Measurements from ENCODE around the gene FOSL2.

The FOSL2 gene

GRCh38 chr2:28374331-28374730 lies 18.3 kb upstream of the FOSL2 start:
- DNase-seq (ENCODE audit: low spot score), result no peak

- DNase-seq (ENCODE audit: low spot score), result no peak
Measured at GRCh38 chr2:28375236-28375635, 17.4 kb upstream of the FOSL2 start.

- DNase-seq (ENCODE audit: low spot score), result no peak
Measured at GRCh38 chr2:28375742-28376631, 16.7 kb upstream of the FOSL2 start.

- no peak for DNase-seq (ENCODE audit: low spot score)
Measured at GRCh38 chr2:28377195-28377816, 15.4 kb upstream of the FOSL2 start.

GRCh38 chr2:28377984-28378678 lies 14.5 kb upstream of the FOSL2 start:
- no peak for DNase-seq (ENCODE audit: low spot score)

GRCh38 chr2:28378679-28379584 lies 13.7 kb upstream of the FOSL2 start:
- DNase-seq (ENCODE audit: low spot score), result no peak

GRCh38 chr2:28380219-28380618 lies 12.4 kb upstream of the FOSL2 start:
- no peak for DNase-seq (ENCODE audit: low spot score)

- DNase-seq (ENCODE audit: low spot score), result no peak
Measured at GRCh38 chr2:28381225-28382180, 11.2 kb upstream of the FOSL2 start.

- DNase-seq (ENCODE audit: low spot score), result no peak
Measured at GRCh38 chr2:28382755-28383154, 9.9 kb upstream of the FOSL2 start.

- DNase-seq (ENCODE audit: low spot score), result peak; percentile 82
Measured at GRCh38 chr2:28387082-28387960, 5.3 kb upstream of the FOSL2 start.

GRCh38 chr2:28389399-28390240 lies 3.0 kb upstream of the FOSL2 start:
- peak; percentile 65 for DNase-seq (ENCODE audit: low spot score)

- DNase-seq (ENCODE audit: low spot score), result peak; percentile 94
Measured at GRCh38 chr2:28390241-28390745, 2.4 kb upstream of the FOSL2 start.

GRCh38 chr2:28390746-28391563 lies 1.7 kb upstream of the FOSL2 start:
- no peak for DNase-seq (ENCODE audit: low spot score)

- peak; percentile 92 for DNase-seq (ENCODE audit: low spot score)
Measured at GRCh38 chr2:28391564-28392296, 928 bp upstream of the FOSL2 start.

- peak; percentile 76 for DNase-seq (ENCODE audit: low spot score)
Measured at GRCh38 chr2:28393114-28393836, 617 bp downstream of the FOSL2 start.

- peak; percentile 59 for DNase-seq (ENCODE audit: low spot score)
Measured at GRCh38 chr2:28394331-28394877, 1.7 kb downstream of the FOSL2 start.
